Cardiac muscle cell (in vitro differentiated cells and primary cell): Measurements from ENCODE around the gene FAM222B. TPM values are rescaled to one million over a fixed set of nuclear protein-coding genes. Genes with fewer than 3 reads are reported as not detected.
A peak's percentile ranks its signal among the peaks of the same experiment; 100 is the strongest.

Source experiments
- DNase-seq, 2 donors: peaks; one replicate each; pipeline versions ENCODE4 v3.0.0 to v3.0.0-alpha.2; 2010 to 2017; ENCODE audit warnings: low read depth in 1 of 2, low spot score in 1 of 2
- H3K27ac ChIP-seq: fragments of 200-600 bp; sonication (generic); 2 replicates; pipeline ENCODE4 v1.5.1; 2016
- H3K27me3 ChIP-seq: fragments of 200-600 bp; sonication (generic); 2 replicates; pipeline ENCODE4 v1.6.0; 2016; ENCODE audit warnings: control low read depth
- H3K36me3 ChIP-seq: fragments of 200-600 bp; sonication (generic); 2 replicates; pipeline ENCODE4 v1.5.1; 2016; ENCODE audit warnings: control low read depth
- H3K4me1 ChIP-seq: fragments of 200-600 bp; sonication (generic); 2 replicates; pipeline ENCODE4 v1.8.1; 2017; ENCODE audit warnings: low read depth, mild to moderate bottlenecking, mixed run types
- H3K4me3 ChIP-seq: fragments of 200-600 bp; sonication (generic); 2 replicates; pipeline ENCODE4 v1.5.1; 2016; ENCODE audit warnings: mild to moderate bottlenecking
- H3K9me3 ChIP-seq: fragments of 200-600 bp; sonication (generic); 2 replicates; pipeline ENCODE4 v1.5.1; 2017; ENCODE audit warnings: low read depth, mild to moderate bottlenecking, control low read depth
- CTCF ChIP-seq: IDR thresholded peaks from 2 replicates; pipeline ENCODE4 v1.5.1; 2012; ENCODE audit warnings: low read depth, mild to moderate bottlenecking, low read length
- polyA plus RNA-seq: library from polyadenylated mRNA; unstranded; fragments of >200 nt; fragmentation: Nextera tagmentation; extraction: Ambion mirVana; gene quantifications from 2 replicates; pipeline ENCODE4 v1.2.1, GENCODE V29; 2016
- total RNA-seq: library from RNA; depleted of rRNA; stranded (reverse); fragments of >200 nt; gene quantifications from 2 replicates; pipeline ENCODE4 v1.2.3, GENCODE V29; 2016

Gene FAM222B
- total and polyA plus RNA-seq, 2 experiments from 2014 or later = 19.4 to 34.1 TPM

GRCh38 chr17:28827672-28828071 is 14.9 kb downstream of the FAM222B start:
- H3K27me3 ChIP-seq = no peaks in the 10 kb centered on the region
- TF ChIP-seq CTCF = no peak
- DNase-seq = no peak
- no peaks in the 10 kb centered on the region for H3K4me1 ChIP-seq
- no peak overlapping the region for H3K4me3 ChIP-seq
- H3K27ac ChIP-seq = peak overlapping the region; percentile 57
- no peaks in the 10 kb centered on the region for H3K36me3 ChIP-seq
- H3K9me3 ChIP-seq = no peaks in the 10 kb centered on the region

- H3K4me3 ChIP-seq = no peak overlapping the region
- TF ChIP-seq CTCF = no peak
- H3K27ac ChIP-seq = peak overlapping the region; percentile 52
- H3K36me3 ChIP-seq = no peaks in the 10 kb centered on the region
- H3K9me3 ChIP-seq = no peaks in the 10 kb centered on the region
- no peaks in the 10 kb centered on the region for H3K27me3 ChIP-seq
- DNase-seq = no peak
- peaks cover 8% of the 10 kb centered on the region for H3K4me1 ChIP-seq
Measured at GRCh38 chr17:28819582-28819981, 23.0 kb downstream of the FAM222B start.

GRCh38 chr17:28818819-28819221 is 23.8 kb downstream of the FAM222B start:
- no peak for TF ChIP-seq CTCF
- Histone ChIP-seq H3K4me1 (peaks cover 8% of the 10 kb centered on the region), H3K9me3 (no peaks in the 10 kb centered on the region), H3K4me3 (no peak overlapping the region), H3K36me3 (no peaks in the 10 kb centered on the region), H3K27ac (no peak overlapping the region), H3K27me3 (no peaks in the 10 kb centered on the region)
- peak in 1 of 2 donors; percentile 39 for DNase-seq

GRCh38 chr17:28816540-28816939 is 26.1 kb downstream of the FAM222B start:
- Histone ChIP-seq H3K9me3 (no peaks in the 10 kb centered on the region), H3K36me3 (no peaks in the 10 kb centered on the region), H3K27ac (no peak overlapping the region), H3K4me3 (no peak overlapping the region), H3K4me1 (peaks cover 8% of the 10 kb centered on the region), H3K27me3 (no peaks in the 10 kb centered on the region)
- TF ChIP-seq CTCF = no peak
- DNase-seq = no peak

- TF ChIP-seq CTCF = no peak
- peak in 1 of 2 donors; percentile 68 for DNase-seq
- Histone ChIP-seq H3K4me1 (peaks cover 9% of the 10 kb centered on the region), H3K27me3 (no peaks in the 10 kb centered on the region), H3K4me3 (peak overlapping the region; percentile 52), H3K36me3 (no peaks in the 10 kb centered on the region), H3K27ac (peak overlapping the region; percentile 89), H3K9me3 (no peaks in the 10 kb centered on the region)
Measured at GRCh38 chr17:28812748-28813377, 29.7 kb downstream of the FAM222B start.
